ENCODE results near the gene BCL6. TPM values are rescaled to one million over a fixed set of nuclear protein-coding genes. Genes with fewer than 3 reads are reported as not detected.
A peak's percentile ranks its signal among the peaks of the same experiment; 100 is the strongest.

Gene BCL6
- total and polyA plus RNA-seq, 9 of the 15 experiments (the other 6 are each of a cell fraction or from before 2014, with no cell fraction given), result 0.08 to 3.5 (median 1.6) TPM

DNA sequence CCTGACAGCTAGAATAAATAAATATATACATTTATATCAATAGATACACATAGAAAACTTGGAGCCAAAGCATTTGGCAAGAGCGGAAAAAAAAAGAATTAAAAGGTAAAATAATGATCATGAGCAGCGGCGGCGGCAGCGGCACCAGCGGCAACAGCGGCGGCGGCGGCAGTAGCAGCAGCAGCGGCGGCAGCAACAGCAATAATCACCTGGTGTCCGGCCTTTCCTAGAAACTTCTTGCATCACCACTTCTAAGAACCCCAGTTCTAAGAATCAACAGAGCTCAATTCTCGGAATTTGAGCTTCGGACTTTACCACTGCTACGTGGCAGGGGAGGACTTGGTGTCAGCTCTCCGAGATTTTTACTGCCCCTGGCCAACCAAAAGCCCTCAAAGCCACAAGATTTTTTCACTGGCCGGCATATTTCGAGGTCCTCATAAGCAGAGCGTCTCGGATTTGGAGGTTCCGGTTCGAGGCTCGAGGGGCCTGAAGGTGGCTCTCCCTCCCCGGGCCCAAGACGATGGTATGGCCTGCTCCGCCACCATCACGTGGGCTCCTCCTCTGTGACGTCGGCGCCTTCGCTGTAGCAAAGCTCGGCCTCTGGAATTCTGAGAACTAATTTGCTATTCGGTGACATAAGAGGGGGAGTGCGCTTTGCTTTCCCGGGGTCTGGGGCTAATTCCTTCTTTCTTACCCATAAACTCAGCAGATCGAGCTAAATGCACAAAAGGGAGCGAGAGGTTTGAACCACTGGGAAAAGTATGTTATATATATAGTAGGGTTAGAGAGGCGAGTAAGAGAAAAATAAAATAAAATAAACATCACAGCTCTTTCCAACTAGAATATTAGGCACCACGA, at the start of gene BCL6 (continued):
- TF ChIP-seq HMGN3 (IDR thresholded peaks at IDR 0.05; ENCODE audit: borderline replicate concordance, extremely low read depth, insufficient read length, low read depth, low read length) (peak; percentile 83), MTA3 (IDR thresholded peaks at IDR 0.05; ENCODE audit: borderline replicate concordance) (peak; percentile 51), ZNF395 (CRISPR knock-in tag; IDR thresholded peaks at IDR 0.05) (peak; percentile 58; the same call in 1 of the 2 replicates), TFAP4 (CRISPR knock-in tag; IDR thresholded peaks at IDR 0.05; ENCODE audit: borderline replicate concordance) (peak; percentile 93), IRF9 (tag; IDR thresholded peaks at IDR 0.05) (0 out of 2 replicates have a peak, but pooled peaks have one; percentile 41), KHSRP (IDR thresholded peaks at IDR 0.05) (peak; percentile 47; the same call in 1 of the 2 replicates), HDAC2 (IDR thresholded peaks at IDR 0.05) (peak; percentile 40; the same call in 1 of the 2 replicates), TEAD1 (CRISPR knock-in tag; IDR thresholded peaks at IDR 0.05) (peak in 1 of 2 experiments; percentile 45; a peak in 1 of 4 replicates), ZNF408 (CRISPR knock-in tag; IDR thresholded peaks at IDR 0.05; ENCODE audit: low read depth) (no peak), PHF8 (IDR thresholded peaks at IDR 0.05; ENCODE audit: borderline replicate concordance, low read length) (peak; percentile 38; the same call in 1 of the 2 replicates), ILK (tag; IDR thresholded peaks at IDR 0.05; ENCODE audit: borderline replicate concordance, low read depth) (no peak), SMARCA5 (IDR thresholded peaks at IDR 0.05) (peak; percentile 100), ID3 (CRISPR knock-in tag; IDR thresholded peaks at IDR 0.05) (no peak), ID3 (tag; IDR thresholded peaks at IDR 0.05) (peak; percentile 78; the same call in 1 of the 2 replicates), MIER1 (IDR thresholded peaks at IDR 0.05; ENCODE audit: low read depth) (peak; percentile 60; the same call in 1 of the 2 replicates), PRPF4 (IDR thresholded peaks at IDR 0.05; ENCODE audit: insufficient read depth, low read depth, low read length, poor library complexity, severe bottlenecking) (peak; percentile 68), BHLHE40 (IDR thresholded peaks at IDR 0.05; ENCODE audit: low read length) (peak; percentile 91), NCOA6 (IDR thresholded peaks at IDR 0.05) (peak; percentile 99)
- TF ChIP-seq, protein P1, sequence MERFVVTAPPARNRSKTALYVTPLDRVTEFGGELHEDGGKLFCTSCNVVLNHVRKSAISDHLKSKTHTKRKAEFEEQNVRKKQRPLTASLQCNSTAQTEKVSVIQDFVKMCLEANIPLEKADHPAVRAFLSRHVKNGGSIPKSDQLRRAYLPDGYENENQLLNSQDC (CRISPR knock-in tag; IDR thresholded peaks at IDR 0.05), result peak; percentile 98
- TF ChIP-seq, protein P2, sequence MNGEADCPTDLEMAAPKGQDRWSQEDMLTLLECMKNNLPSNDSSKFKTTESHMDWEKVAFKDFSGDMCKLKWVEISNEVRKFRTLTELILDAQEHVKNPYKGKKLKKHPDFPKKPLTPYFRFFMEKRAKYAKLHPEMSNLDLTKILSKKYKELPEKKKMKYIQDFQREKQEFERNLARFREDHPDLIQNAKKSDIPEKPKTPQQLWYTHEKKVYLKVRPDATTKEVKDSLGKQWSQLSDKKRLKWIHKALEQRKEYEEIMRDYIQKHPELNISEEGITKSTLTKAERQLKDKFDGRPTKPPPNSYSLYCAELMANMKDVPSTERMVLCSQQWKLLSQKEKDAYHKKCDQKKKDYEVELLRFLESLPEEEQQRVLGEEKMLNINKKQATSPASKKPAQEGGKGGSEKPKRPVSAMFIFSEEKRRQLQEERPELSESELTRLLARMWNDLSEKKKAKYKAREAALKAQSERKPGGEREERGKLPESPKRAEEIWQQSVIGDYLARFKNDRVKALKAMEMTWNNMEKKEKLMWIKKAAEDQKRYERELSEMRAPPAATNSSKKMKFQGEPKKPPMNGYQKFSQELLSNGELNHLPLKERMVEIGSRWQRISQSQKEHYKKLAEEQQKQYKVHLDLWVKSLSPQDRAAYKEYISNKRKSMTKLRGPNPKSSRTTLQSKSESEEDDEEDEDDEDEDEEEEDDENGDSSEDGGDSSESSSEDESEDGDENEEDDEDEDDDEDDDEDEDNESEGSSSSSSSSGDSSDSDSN (IDR thresholded peaks at IDR 0.05; ENCODE audit: borderline replicate concordance in 1 of 2, low read depth in 2 of 2, low read length in 2 of 2), result peak; percentile 84 to 93
